Measurements from ENCODE around the gene SUPT5H. TPM values are rescaled to one million over a fixed set of nuclear protein-coding genes. Genes with fewer than 3 reads are reported as not detected.
A peak's percentile ranks its signal among the peaks of the same experiment; 100 is the strongest.

The SUPT5H gene
- total RNA-seq, 1 donor from 2014 or later = 140 TPM

DNA sequence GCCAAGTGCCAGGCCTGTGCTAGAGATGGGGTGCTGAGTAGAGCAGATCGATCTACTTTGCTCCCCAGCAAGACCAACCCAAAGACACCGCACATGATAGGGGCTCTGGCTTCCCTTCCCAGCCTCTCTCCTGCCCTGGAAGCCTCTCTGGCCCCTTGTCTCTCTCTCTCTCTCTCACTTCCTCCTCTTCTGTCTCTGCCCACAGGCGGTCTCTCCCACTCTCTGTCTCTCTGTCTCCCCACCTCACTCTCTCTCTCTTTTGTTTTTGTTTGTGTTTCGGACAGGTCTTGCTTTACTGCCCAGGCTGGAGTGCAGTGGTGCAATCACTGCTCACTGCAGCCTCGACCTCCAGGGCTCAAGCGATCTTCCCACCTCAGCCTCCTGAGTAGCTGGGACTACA is 70.9 kb downstream of the SUPT5H start:
- Mint-ChIP-seq H3K27me3 (ENCODE audit: low read depth) (peaks cover 74% of the 10 kb centered on the region), H3K27ac (ENCODE audit: unreplicated experiment) (no peak overlapping the region), H3K4me1 (peaks cover 16% of the 10 kb centered on the region), H3K9me3 (no peaks in the 10 kb centered on the region), H3K4me3 (peak overlapping the region; percentile 47), H3K36me3 (ENCODE audit: low read depth) (no peaks in the 10 kb centered on the region)
- DNase-seq (ENCODE audit: low read depth, low spot score) = no peak
- TF ChIP-seq, protein P1, sequence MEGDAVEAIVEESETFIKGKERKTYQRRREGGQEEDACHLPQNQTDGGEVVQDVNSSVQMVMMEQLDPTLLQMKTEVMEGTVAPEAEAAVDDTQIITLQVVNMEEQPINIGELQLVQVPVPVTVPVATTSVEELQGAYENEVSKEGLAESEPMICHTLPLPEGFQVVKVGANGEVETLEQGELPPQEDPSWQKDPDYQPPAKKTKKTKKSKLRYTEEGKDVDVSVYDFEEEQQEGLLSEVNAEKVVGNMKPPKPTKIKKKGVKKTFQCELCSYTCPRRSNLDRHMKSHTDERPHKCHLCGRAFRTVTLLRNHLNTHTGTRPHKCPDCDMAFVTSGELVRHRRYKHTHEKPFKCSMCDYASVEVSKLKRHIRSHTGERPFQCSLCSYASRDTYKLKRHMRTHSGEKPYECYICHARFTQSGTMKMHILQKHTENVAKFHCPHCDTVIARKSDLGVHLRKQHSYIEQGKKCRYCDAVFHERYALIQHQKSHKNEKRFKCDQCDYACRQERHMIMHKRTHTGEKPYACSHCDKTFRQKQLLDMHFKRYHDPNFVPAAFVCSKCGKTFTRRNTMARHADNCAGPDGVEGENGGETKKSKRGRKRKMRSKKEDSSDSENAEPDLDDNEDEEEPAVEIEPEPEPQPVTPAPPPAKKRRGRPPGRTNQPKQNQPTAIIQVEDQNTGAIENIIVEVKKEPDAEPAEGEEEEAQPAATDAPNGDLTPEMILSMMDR (conservative IDR thresholded peaks at IDR 0.05) = no peak

DNA sequence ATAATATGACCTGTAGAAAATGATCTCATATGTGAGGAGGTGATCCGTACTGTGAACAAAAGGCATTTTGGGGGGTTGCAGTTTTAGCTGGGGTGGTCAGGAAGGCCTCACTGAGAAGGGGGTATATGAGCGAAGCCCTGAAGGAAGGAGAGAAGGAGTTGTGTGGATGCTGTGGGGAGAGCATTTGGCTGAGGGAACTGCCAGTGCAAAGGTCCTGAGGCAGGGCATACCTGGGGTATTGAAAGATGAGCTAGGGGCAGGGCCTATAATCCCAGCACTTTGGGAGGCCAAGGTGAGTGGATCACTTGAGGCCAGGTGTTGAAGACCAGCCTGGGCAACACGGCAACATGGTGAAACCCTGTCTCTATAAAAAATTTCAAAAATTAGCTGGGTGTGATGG is 72.0 kb downstream of the SUPT5H start:
- Mint-ChIP-seq H3K27ac (ENCODE audit: unreplicated experiment) (no peak overlapping the region), H3K4me1 (peaks cover 16% of the 10 kb centered on the region), H3K9me3 (no peaks in the 10 kb centered on the region), H3K36me3 (ENCODE audit: low read depth) (no peaks in the 10 kb centered on the region), H3K4me3 (no peak overlapping the region), H3K27me3 (ENCODE audit: low read depth) (peaks cover 66% of the 10 kb centered on the region)
- no peak for DNase-seq (ENCODE audit: low read depth, low spot score)
- TF ChIP-seq, protein P1 (conservative IDR thresholded peaks at IDR 0.05) = no peak

DNA sequence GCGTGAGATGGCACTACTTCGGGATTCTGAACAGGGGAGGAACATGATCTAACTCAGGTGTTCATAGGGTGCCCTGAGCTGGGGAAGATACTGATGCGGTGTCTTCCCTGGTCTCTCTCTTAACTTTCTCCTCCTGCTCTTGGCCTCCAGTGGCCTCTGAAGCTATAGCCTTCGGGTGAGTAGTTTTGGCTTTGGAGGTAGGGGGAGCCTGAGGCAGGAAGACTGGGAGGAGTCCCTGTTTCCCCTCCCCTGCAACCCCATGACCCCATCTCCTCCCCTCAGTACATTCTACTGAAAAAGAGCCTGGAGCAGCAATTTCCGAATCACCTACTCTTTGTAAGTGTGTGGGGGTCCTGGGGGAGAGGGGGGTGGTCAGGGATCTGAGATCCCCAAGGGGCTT is 73.1 kb downstream of the SUPT5H start:
- TF ChIP-seq, protein P1 (conservative IDR thresholded peaks at IDR 0.05) = no peak
- Mint-ChIP-seq H3K9me3 (no peaks in the 10 kb centered on the region), H3K36me3 (ENCODE audit: low read depth) (no peaks in the 10 kb centered on the region), H3K4me1 (peaks cover 16% of the 10 kb centered on the region), H3K27me3 (ENCODE audit: low read depth) (peaks cover 56% of the 10 kb centered on the region), H3K27ac (ENCODE audit: unreplicated experiment) (no peak overlapping the region), H3K4me3 (no peak overlapping the region)
- DNase-seq (ENCODE audit: low read depth, low spot score) = no peak

DNA sequence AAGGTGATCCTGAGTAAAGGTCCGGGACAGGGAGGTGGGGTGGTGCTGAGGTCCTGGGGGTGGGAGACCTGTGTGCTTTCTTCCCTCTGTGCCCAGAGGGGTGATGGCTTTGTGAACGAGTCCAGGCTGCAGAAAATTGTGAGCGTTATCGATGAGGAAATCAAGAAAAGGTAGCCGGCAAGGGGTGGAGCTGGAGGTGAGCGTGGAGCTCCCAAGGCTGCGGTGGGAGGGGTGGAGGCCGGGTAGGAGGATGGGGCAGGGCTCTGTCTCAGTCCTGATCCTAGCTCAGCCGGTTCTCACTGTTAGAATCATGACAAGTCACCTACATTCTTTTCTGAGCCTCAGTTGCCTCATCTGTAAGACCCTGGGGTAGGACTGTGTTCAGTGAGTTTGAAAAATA is 73.6 kb downstream of the SUPT5H start:
- no peak overlapping the region for H3K27ac Mint-ChIP-seq (ENCODE audit: unreplicated experiment)
- H3K4me3 Mint-ChIP-seq = no peak overlapping the region
- H3K9me3 Mint-ChIP-seq = no peaks in the 10 kb centered on the region
- peaks cover 16% of the 10 kb centered on the region for H3K4me1 Mint-ChIP-seq
- no peaks in the 10 kb centered on the region for H3K36me3 Mint-ChIP-seq (ENCODE audit: low read depth)
- H3K27me3 Mint-ChIP-seq (ENCODE audit: low read depth) = peaks cover 51% of the 10 kb centered on the region
- TF ChIP-seq, protein P1 (conservative IDR thresholded peaks at IDR 0.05) = no peak
- no peak for DNase-seq (ENCODE audit: low read depth, low spot score)

DNA sequence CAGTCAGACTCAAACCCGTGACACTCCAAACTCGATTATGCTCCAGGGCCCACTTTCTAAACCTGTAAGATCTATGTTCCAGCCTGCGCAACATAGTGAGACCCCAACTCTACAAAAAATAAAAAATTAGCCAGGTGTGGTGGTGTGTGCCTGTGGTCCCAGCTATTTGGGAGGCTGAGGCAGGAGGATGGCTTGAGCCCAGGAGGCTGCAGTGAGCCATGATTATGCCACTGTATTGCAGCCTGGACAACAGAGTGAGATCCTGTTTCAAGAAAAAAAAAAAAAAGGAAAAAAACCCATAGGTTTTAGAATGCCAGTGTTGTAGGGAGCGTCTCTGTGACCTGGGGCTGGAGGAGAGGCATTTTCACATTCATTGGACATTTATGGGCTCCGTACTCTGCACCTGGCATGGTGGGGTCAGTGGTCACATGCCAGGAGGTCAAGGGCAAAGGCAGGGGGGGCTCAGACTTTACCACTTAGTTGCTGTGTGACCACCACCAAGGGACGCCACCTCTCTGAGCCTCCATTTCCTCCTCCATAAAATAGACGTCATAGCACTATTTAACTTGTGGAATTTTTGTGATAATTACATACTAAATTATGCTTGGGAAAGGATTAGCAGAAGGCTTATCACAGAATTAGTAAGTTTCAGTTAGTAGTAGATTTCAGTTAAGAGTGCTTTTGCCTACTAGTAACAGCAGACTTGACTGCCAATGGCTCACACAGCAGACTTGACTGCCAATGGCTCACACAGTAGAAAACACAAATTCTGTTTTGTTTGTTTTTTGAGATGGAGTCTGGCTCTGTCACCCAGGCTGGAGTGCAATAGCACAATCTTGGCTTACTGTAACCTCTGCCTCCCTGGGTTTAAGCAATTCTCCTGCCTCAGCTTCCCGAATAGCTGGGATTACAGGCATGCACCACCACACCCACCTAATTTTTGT is 75.4 kb downstream of the SUPT5H start:
- H3K9me3 Mint-ChIP-seq = no peaks in the 10 kb centered on the region
- peaks cover 32% of the 10 kb centered on the region for H3K27me3 Mint-ChIP-seq (ENCODE audit: low read depth)
- H3K4me3 Mint-ChIP-seq = no peak overlapping the region
- H3K27ac Mint-ChIP-seq (ENCODE audit: unreplicated experiment) = no peak overlapping the region
- H3K36me3 Mint-ChIP-seq (ENCODE audit: low read depth) = no peaks in the 10 kb centered on the region
- TF ChIP-seq, protein P1 (conservative IDR thresholded peaks at IDR 0.05) = no peak
- DNase-seq (ENCODE audit: low read depth, low spot score) = no peak
- peaks cover 12% of the 10 kb centered on the region for H3K4me1 Mint-ChIP-seq
